ENCODE results near the gene HIP1. TPM values are rescaled to one million over a fixed set of nuclear protein-coding genes. Genes with fewer than 3 reads are reported as not detected.

Gene HIP1
- total RNA-seq, 1 experiment from 2014 or later: 32.0 TPM

DNA sequence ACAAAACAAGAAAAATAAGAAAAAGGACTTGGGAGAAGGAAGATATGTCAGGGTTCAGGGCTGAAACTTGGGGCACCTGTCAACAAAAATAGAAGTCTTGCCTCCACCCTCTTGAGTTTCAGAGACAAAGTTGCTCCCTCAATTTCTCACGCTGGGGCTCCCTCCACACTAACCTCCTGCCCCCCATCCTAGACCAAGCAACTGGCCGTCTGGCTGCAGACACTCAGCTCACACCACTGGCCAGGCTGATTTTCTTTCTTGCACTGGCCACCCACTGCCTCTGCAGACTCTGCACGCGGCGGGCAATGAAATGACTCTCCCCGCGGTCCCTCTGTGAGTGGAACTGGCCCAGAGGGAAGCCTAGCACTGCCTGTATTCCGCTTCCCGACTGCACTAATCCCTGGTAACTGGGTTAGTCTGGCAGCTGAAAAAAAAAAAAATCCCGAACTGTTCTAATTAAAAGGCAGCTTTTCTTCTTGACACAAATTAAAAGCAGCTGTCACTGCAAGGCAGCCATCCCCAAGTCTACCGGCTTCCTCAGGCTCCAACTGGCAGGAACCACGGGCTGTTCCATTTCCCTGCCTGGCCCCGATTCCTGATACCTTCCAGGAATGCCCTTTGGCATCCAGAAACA lies 163.1 kb downstream of the HIP1 start:
- H3K9me3 ChIP-seq (ENCODE audit: insufficient read depth, low read depth): no peaks in the 10 kb centered on the region
- no TSS peak for BruUV-seq (replicated peaks)
- no peaks in the 10 kb centered on the region for H4K20me1 ChIP-seq (ENCODE audit: insufficient read depth)
- H3K4me1 ChIP-seq (replicated peaks; ENCODE audit: insufficient read depth): no peaks in the 10 kb centered on the region
- no peak overlapping the region for H2AFZ ChIP-seq
- POLR2A ChIA-PET (ENCODE audit: unreplicated experiment): no interaction called here
- no peaks in the 10 kb centered on the region for H3K79me2 ChIP-seq (ENCODE audit: low read depth)
- H3F3A ChIP-seq (ENCODE audit: insufficient read depth, low read depth): no peaks in the 10 kb centered on the region
- H3K27me3 ChIP-seq (ENCODE audit: insufficient read depth, low read depth): no peaks in the 10 kb centered on the region
- no peak overlapping the region for H3K27ac ChIP-seq
- no peaks in the 10 kb centered on the region for H3K9me2 ChIP-seq (ENCODE audit: insufficient read depth)
- no peak for TF ChIP-seq EZH2 (IDR thresholded peaks at IDR 0.05; ENCODE audit: low read depth)
- TF ChIP-seq, protein P1, sequence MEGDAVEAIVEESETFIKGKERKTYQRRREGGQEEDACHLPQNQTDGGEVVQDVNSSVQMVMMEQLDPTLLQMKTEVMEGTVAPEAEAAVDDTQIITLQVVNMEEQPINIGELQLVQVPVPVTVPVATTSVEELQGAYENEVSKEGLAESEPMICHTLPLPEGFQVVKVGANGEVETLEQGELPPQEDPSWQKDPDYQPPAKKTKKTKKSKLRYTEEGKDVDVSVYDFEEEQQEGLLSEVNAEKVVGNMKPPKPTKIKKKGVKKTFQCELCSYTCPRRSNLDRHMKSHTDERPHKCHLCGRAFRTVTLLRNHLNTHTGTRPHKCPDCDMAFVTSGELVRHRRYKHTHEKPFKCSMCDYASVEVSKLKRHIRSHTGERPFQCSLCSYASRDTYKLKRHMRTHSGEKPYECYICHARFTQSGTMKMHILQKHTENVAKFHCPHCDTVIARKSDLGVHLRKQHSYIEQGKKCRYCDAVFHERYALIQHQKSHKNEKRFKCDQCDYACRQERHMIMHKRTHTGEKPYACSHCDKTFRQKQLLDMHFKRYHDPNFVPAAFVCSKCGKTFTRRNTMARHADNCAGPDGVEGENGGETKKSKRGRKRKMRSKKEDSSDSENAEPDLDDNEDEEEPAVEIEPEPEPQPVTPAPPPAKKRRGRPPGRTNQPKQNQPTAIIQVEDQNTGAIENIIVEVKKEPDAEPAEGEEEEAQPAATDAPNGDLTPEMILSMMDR (conservative IDR thresholded peaks at IDR 0.05): no peak
- H3K36me3 ChIP-seq (ENCODE audit: low read depth): no peaks in the 10 kb centered on the region
- CTCF ChIA-PET: no interaction called here
- no peak overlapping the region for H3K4me3 ChIP-seq
- intact Hi-C loops (cut with micrococcal nuclease; ENCODE audit: unreplicated experiment): no loop called here
- no peak overlapping the region for H3K4me2 ChIP-seq
- no peak for DNase-seq

DNA sequence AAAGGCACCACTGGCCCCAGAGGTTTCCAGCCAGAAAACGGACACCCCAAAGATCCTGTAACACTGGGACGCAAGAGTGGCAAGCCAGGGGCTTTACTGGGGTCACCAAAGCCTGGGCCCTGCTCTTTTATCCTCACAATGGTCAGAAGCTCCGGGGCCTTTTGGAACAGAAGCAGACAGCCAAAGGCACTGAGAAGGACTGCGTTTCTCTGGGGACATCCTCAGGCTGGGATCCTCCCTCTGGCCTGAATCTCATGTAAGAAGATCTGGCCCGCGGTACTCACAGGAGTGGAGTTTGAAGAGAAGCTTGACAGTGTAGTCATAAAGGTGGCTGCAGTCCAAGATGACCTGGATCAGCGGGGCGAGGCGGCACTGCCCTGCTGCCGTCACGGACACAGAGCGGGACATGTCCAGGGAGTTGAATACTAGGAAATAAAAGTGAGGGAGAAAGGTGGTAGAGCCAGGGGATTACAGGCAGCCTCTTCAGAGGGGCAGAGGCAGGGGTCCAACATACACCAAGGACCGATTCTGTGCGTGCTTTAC lies 165.2 kb downstream of the HIP1 start:
- Histone ChIP-seq H2AFZ (no peak overlapping the region), H4K20me1 (ENCODE audit: insufficient read depth) (no peaks in the 10 kb centered on the region), H3K27ac (no peak overlapping the region), H3K36me3 (ENCODE audit: low read depth) (no peaks in the 10 kb centered on the region), H3K4me2 (no peak overlapping the region), H3K9me2 (ENCODE audit: insufficient read depth) (no peaks in the 10 kb centered on the region), H3K27me3 (ENCODE audit: insufficient read depth, low read depth) (no peaks in the 10 kb centered on the region), H3F3A (ENCODE audit: insufficient read depth, low read depth) (no peaks in the 10 kb centered on the region), H3K79me2 (ENCODE audit: low read depth) (no peaks in the 10 kb centered on the region), H3K4me1 (replicated peaks; ENCODE audit: insufficient read depth) (no peaks in the 10 kb centered on the region), H3K9me3 (ENCODE audit: insufficient read depth, low read depth) (no peaks in the 10 kb centered on the region), H3K4me3 (no peak overlapping the region)
- intact Hi-C loops (cut with micrococcal nuclease; ENCODE audit: unreplicated experiment): no loop called here
- DNase-seq: peak in 1 of 2 experiments; percentile 8
- no peak for TF ChIP-seq EZH2 (IDR thresholded peaks at IDR 0.05; ENCODE audit: low read depth)
- TF ChIP-seq, protein P1 (conservative IDR thresholded peaks at IDR 0.05): no peak
- POLR2A ChIA-PET (ENCODE audit: unreplicated experiment): no interaction called here
- CTCF ChIA-PET: no interaction called here
- no TSS peak for BruUV-seq (replicated peaks)

- Histone ChIP-seq H3K36me3 (ENCODE audit: low read depth) (no peaks in the 10 kb centered on the region), H3K9me2 (ENCODE audit: insufficient read depth) (no peaks in the 10 kb centered on the region), H2AFZ (no peak overlapping the region), H4K20me1 (ENCODE audit: insufficient read depth) (no peaks in the 10 kb centered on the region), H3K4me2 (no peak overlapping the region), H3K27ac (no peak overlapping the region), H3K79me2 (ENCODE audit: low read depth) (no peaks in the 10 kb centered on the region), H3K4me1 (replicated peaks; ENCODE audit: insufficient read depth) (no peaks in the 10 kb centered on the region), H3K4me3 (no peak overlapping the region), H3K9me3 (ENCODE audit: insufficient read depth, low read depth) (no peaks in the 10 kb centered on the region), H3K27me3 (ENCODE audit: insufficient read depth, low read depth) (no peaks in the 10 kb centered on the region), H3F3A (ENCODE audit: insufficient read depth, low read depth) (no peaks in the 10 kb centered on the region)
- CTCF ChIA-PET: no interaction called here
- POLR2A ChIA-PET (ENCODE audit: unreplicated experiment): interaction anchor here (0.6 kb wide), 1 partner anchor 409 kb away, joined by 5 read pairs; no protein-coding TSS in a partner anchor
- intact Hi-C loops (cut with micrococcal nuclease; ENCODE audit: unreplicated experiment): no loop called here
- DNase-seq: no peak
- TF ChIP-seq EZH2 (IDR thresholded peaks at IDR 0.05; ENCODE audit: low read depth): no peak
- TF ChIP-seq, protein P1 (conservative IDR thresholded peaks at IDR 0.05): no peak
- no TSS peak for BruUV-seq (replicated peaks)
These were observed 165.9 kb downstream of the HIP1 start for GRCh38 chr7:75572814-75573213.

Measured in PC-9 (cell line).